WTC11 (cell line): Measurements from ENCODE around the gene CTH.

Source experiments
- CTCF ChIP-seq: fragments of 200-600 bp; IDR thresholded peaks from 2 replicates; pipeline ENCODE4 v1.8.0; 2022; ENCODE audit warnings: antibody characterized with exemption
- E2F4 ChIP-seq: sonication (generic); formaldehyde crosslinking; IDR thresholded peaks from 2 replicates; pipeline ENCODE4 v1.8.1; 2022; ENCODE audit warnings: low read depth, mild to moderate bottlenecking, moderate library complexity, missing genetic modification reagents, borderline replicate concordance
- FOXP1 ChIP-seq: sonication (generic); formaldehyde crosslinking; IDR thresholded peaks from 2 replicates; pipeline ENCODE4 v1.8.0; 2022; ENCODE audit warnings: missing genetic modification reagents, mild to moderate bottlenecking, moderate library complexity, borderline replicate concordance
- MXD4 ChIP-seq: fragments of 250-450 bp; sonication (Bioruptor Pico); IDR thresholded peaks from 2 replicates; pipeline ENCODE4 v1.8.0; 2021; ENCODE audit warnings: mild to moderate bottlenecking, moderate library complexity, borderline replicate concordance
- SP1 ChIP-seq: sonication (generic); formaldehyde crosslinking; conservative IDR thresholded peaks from 2 replicates; pipeline ENCODE4 v1.8.1; 2022; ENCODE audit warnings: missing genetic modification reagents
- TF ChIP-seq, protein P1 (sequence below): sonication (generic); formaldehyde crosslinking; IDR thresholded peaks from 2 replicates; pipeline ENCODE4 v1.8.1; 2023; ENCODE audit warnings: mild to moderate bottlenecking, missing genetic modification reagents

- TF ChIP-seq E2F4: no peak
- TF ChIP-seq, protein P1, sequence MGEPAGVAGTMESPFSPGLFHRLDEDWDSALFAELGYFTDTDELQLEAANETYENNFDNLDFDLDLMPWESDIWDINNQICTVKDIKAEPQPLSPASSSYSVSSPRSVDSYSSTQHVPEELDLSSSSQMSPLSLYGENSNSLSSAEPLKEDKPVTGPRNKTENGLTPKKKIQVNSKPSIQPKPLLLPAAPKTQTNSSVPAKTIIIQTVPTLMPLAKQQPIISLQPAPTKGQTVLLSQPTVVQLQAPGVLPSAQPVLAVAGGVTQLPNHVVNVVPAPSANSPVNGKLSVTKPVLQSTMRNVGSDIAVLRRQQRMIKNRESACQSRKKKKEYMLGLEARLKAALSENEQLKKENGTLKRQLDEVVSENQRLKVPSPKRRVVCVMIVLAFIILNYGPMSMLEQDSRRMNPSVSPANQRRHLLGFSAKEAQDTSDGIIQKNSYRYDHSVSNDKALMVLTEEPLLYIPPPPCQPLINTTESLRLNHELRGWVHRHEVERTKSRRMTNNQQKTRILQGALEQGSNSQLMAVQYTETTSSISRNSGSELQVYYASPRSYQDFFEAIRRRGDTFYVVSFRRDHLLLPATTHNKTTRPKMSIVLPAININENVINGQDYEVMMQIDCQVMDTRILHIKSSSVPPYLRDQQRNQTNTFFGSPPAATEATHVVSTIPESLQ (CRISPR knock-in tag): no peak
- TF ChIP-seq SP1 (CRISPR knock-in tag): no peak
- TF ChIP-seq CTCF: no peak
- TF ChIP-seq MXD4: no peak
- TF ChIP-seq FOXP1: no peak
Measured at GRCh38 chr1:70449049-70449448, 38.0 kb downstream of the CTH start.
